Keratinocyte (primary cell): ENCODE measurements around the gene SMAD7. TPM values are rescaled to one million over a fixed set of nuclear protein-coding genes. Genes with fewer than 3 reads are reported as not detected.

Experiments
- DNase-seq: peaks from one replicate; pipeline ENCODE4 v3.0.0-alpha.2; 2011; ENCODE audit warnings: low read depth, missing footprints, low spot score
- FAIRE-seq: peaks from 2 replicates; lab custom pipeline; 2011; peaks lifted over from hg19 to GRCh38; lab: Jason Lieb, UNC
- H2AFZ ChIP-seq: 2 replicates; pipeline ENCODE4 v1.6.0; 2012; ENCODE audit warnings: low read length, control low read depth, inconsistent platforms; ENCODE audit not compliant: control insufficient read depth
- H3K27ac ChIP-seq: 2 replicates; pipeline ENCODE4 v1.5.1; 2011; ENCODE audit warnings: low read length; ENCODE audit not compliant: control insufficient read depth, insufficient read depth
- H3K27me3 ChIP-seq: 3 replicates; pipeline ENCODE4 v1.6.0; 2011; ENCODE audit warnings: low read length; ENCODE audit not compliant: control insufficient read depth, insufficient read depth; ENCODE audit errors: extremely low read depth
- H3K36me3 ChIP-seq, 2 experiments: 2 replicates in 1 of 2; 3 replicates in 1 of 2; pipeline ENCODE4 v1.5.1; 2011; ENCODE audit warnings: low read length in 2 of 2, mild to moderate bottlenecking in 1 of 2; ENCODE audit not compliant: control insufficient read depth in 2 of 2, insufficient read depth in 2 of 2; ENCODE audit errors: extremely low read depth in 1 of 2
- H3K4me1 ChIP-seq: 3 replicates; pipeline ENCODE4 v1.5.1; 2011; ENCODE audit warnings: low read length; ENCODE audit not compliant: control insufficient read depth, insufficient read depth; ENCODE audit errors: extremely low read depth
- H3K4me2 ChIP-seq: 3 replicates; pipeline ENCODE4 v1.6.0; 2011; ENCODE audit warnings: low read depth, low read length; ENCODE audit not compliant: control insufficient read depth, insufficient read depth; ENCODE audit errors: extremely low read depth
- H3K4me3 ChIP-seq, 3 experiments: fragments of 200-600 bp in 1 of 3; sonication (generic) in 1 of 3; 2 replicates in 2 of 3; 3 replicates in 1 of 3; pipeline ENCODE4 v1.5.1; 2011 to 2016; ENCODE audit warnings: low read length in 3 of 3, mild to moderate bottlenecking in 3 of 3, control low read depth in 2 of 3, inconsistent platforms in 1 of 3, low read depth in 1 of 3, mixed read lengths in 1 of 3, mixed run types in 1 of 3, moderate library complexity in 1 of 3; ENCODE audit not compliant: control insufficient read depth in 2 of 3, insufficient read depth in 2 of 3; ENCODE audit errors: extremely low read depth in 1 of 3
- H3K79me2 ChIP-seq: 2 replicates; pipeline ENCODE4 v1.6.0; 2012; ENCODE audit warnings: low read length; ENCODE audit not compliant: control insufficient read depth, insufficient read depth
- H3K9ac ChIP-seq: 3 replicates; pipeline ENCODE4 v1.6.0; 2011; ENCODE audit warnings: low read length; ENCODE audit not compliant: control insufficient read depth, insufficient read depth; ENCODE audit errors: extremely low read depth
- H3K9me1 ChIP-seq: 3 replicates; pipeline ENCODE4 v1.6.0; 2011; ENCODE audit warnings: low read length; ENCODE audit not compliant: control insufficient read depth, insufficient read depth; ENCODE audit errors: extremely low read depth
- H3K9me3 ChIP-seq: 2 replicates; pipeline ENCODE4 v1.5.1; 2012; ENCODE audit warnings: low read depth, low read length; ENCODE audit not compliant: control insufficient read depth
- H4K20me1 ChIP-seq: 3 replicates; pipeline ENCODE4 v1.6.0; 2011; ENCODE audit warnings: low read length; ENCODE audit not compliant: control insufficient read depth, insufficient read depth; ENCODE audit errors: extremely low read depth
- CTCF ChIP-seq, 3 experiments: IDR thresholded peaks in 1 of 3; conservative IDR thresholded peaks in 1 of 3; optimal IDR thresholded peaks in 1 of 3; 2 replicates in 2 of 3; 3 replicates in 1 of 3; pipeline versions ENCODE3 to v1.5.1; 2011; ENCODE audit warnings: low read length in 3 of 3, mild to moderate bottlenecking in 3 of 3, moderate library complexity in 2 of 3, control low read depth in 1 of 3, inconsistent platforms in 1 of 3; ENCODE audit not compliant: insufficient read depth in 2 of 3; ENCODE audit errors: extremely low read depth in 1 of 3
- EZH2 ChIP-seq: IDR thresholded peaks from one replicate; pipeline ENCODE4 v1.6.1; 2012; ENCODE audit warnings: inconsistent platforms, mild to moderate bottlenecking, low read length, moderate library complexity
- dilution Hi-C: fragments of 300-500 bp; cut with MboI; formaldehyde crosslinking; loops from one replicate; pipeline ENCODE4 v1.7.0; 2020; ENCODE audit warnings: low sequenced_read_pairs; ENCODE audit not compliant: extremely low pct_ligation_motif_present
- polyA plus RNA-seq, 5 experiments: library from polyadenylated mRNA; depleted of rRNA in 3 of 5; stranded (reverse) in 3 of 5; stranded (forward) in 1 of 5; unstranded in 1 of 5; fragments of >200 nt; gene quantifications; 1 replicate in 1 of 5; 2 replicates in 3 of 5; 3 replicates in 1 of 5; pipeline versions ENCODE4 v1.2.1 to v1.2.3, GENCODE V29; 2011 to 2012; ENCODE audit warnings: missing spikeins in 2 of 5, low read depth in 1 of 5, low replicate concordance in 1 of 5

The SMAD7 gene
- polyA plus RNA-seq, 1 donor (not counting 4 experiments of a cell fraction or from before 2014, with no cell fraction given): 9.5 TPM

- Histone ChIP-seq H3K79me2 (no peaks in the 10 kb centered on the region), H3K36me3 (no peaks in the 10 kb centered on the region), H3K4me2 (no peak overlapping the region), H4K20me1 (no peaks in the 10 kb centered on the region), H3K4me3 (no peak overlapping the region), H3K9me1 (no peaks in the 10 kb centered on the region), H2AFZ (no peak overlapping the region), H3K27me3 (no peaks in the 10 kb centered on the region), H3K4me1 (peaks cover 3% of the 10 kb centered on the region), H3K27ac (no peak overlapping the region), H3K9me3 (no peaks in the 10 kb centered on the region), H3K9ac (no peak overlapping the region)
- DNase-seq (no peak), FAIRE-seq (no peak)
- no peak for TF ChIP-seq EZH2
- TF ChIP-seq CTCF (optimal IDR thresholded peaks at IDR 0.05 in 1 of 3, IDR thresholded peaks at IDR 0.05 in 1 of 3, conservative IDR thresholded peaks at IDR 0.05 in 1 of 3; ENCODE audit: extremely low read depth in 1 of 3, insufficient read depth in 2 of 3, low read length in 3 of 3): no peak
- dilution Hi-C loops: no loop called here
Observed at GRCh38 chr18:48880931-48881330, 69.8 kb downstream of the SMAD7 start.

GRCh38 chr18:48879008-48879431 is 71.7 kb downstream of the SMAD7 start:
- TF ChIP-seq CTCF (optimal IDR thresholded peaks at IDR 0.05 in 1 of 3, IDR thresholded peaks at IDR 0.05 in 1 of 3, conservative IDR thresholded peaks at IDR 0.05 in 1 of 3; ENCODE audit: extremely low read depth in 1 of 3, insufficient read depth in 2 of 3, low read length in 3 of 3): no peak
- Histone ChIP-seq H3K4me1 (peaks cover 3% of the 10 kb centered on the region), H2AFZ (no peak overlapping the region), H3K9me1 (no peaks in the 10 kb centered on the region), H3K4me2 (peak overlapping the region; percentile 15), H3K4me3 (no peak overlapping the region), H4K20me1 (no peaks in the 10 kb centered on the region), H3K27ac (no peak overlapping the region), H3K36me3 (no peaks in the 10 kb centered on the region), H3K9me3 (no peaks in the 10 kb centered on the region), H3K27me3 (no peaks in the 10 kb centered on the region), H3K9ac (no peak overlapping the region), H3K79me2 (no peaks in the 10 kb centered on the region)
- DNase-seq (no peak), FAIRE-seq (no peak)
- dilution Hi-C loops: no loop called here
